NCI-H510A treated with DMSO at 0.1 percent for 48 hours (cell line): ENCODE data around the gene TMEM163.
A peak's percentile ranks its signal among the peaks of the same experiment; 100 is the strongest.
"Not testable (repeated sequence)": the region's sequence is repeated elsewhere in the genome, so short reads cannot be mapped to it uniquely, and the experiment has no call there.

ENCODE experiments used
- DNase-seq: peaks from one replicate; lab custom pipeline; 2025; lab: John Stamatoyannopoulos, UW

The TMEM163 gene

GRCh38 chr2:134723742-134724141 lies 4.9 kb upstream of the TMEM163 start:
- DNase-seq: not testable (repeated sequence)

- DNase-seq: no peak
Measured at GRCh38 chr2:134722728-134723127, 3.9 kb upstream of the TMEM163 start.

GRCh38 chr2:134721596-134721995 lies 2.8 kb upstream of the TMEM163 start:
- no peak for DNase-seq

- peak; percentile 47 for DNase-seq
Measured at GRCh38 chr2:134718023-134718816, 580 bp downstream of the TMEM163 start.

- DNase-seq: no peak
Measured at GRCh38 chr2:134717286-134718022, 1.3 kb downstream of the TMEM163 start.

- no peak for DNase-seq
Measured at GRCh38 chr2:134716721-134717243, 2.0 kb downstream of the TMEM163 start.

GRCh38 chr2:134715932-134716643 lies 2.7 kb downstream of the TMEM163 start:
- DNase-seq: no peak

GRCh38 chr2:134714228-134714627 lies 4.6 kb downstream of the TMEM163 start:
- DNase-seq: no peak

- no peak for DNase-seq
Measured at GRCh38 chr2:134713606-134714005, 5.2 kb downstream of the TMEM163 start.

- no peak for DNase-seq
Measured at GRCh38 chr2:134713176-134713575, 5.6 kb downstream of the TMEM163 start.

GRCh38 chr2:134712736-134713135 lies 6.1 kb downstream of the TMEM163 start:
- no peak for DNase-seq

GRCh38 chr2:134712299-134712698 lies 6.5 kb downstream of the TMEM163 start:
- DNase-seq: no peak

- DNase-seq: no peak
Measured at GRCh38 chr2:134711692-134712091, 7.1 kb downstream of the TMEM163 start.

GRCh38 chr2:134707330-134707676 lies 11.5 kb downstream of the TMEM163 start:
- no peak for DNase-seq

GRCh38 chr2:134706587-134707329 lies 12.0 kb downstream of the TMEM163 start:
- no peak for DNase-seq

GRCh38 chr2:134705861-134706586 lies 12.8 kb downstream of the TMEM163 start:
- DNase-seq: no peak

GRCh38 chr2:134704173-134704572 lies 14.6 kb downstream of the TMEM163 start:
- no peak for DNase-seq

- no peak for DNase-seq
Measured at GRCh38 chr2:134703426-134703825, 15.4 kb downstream of the TMEM163 start.

- no peak for DNase-seq
Measured at GRCh38 chr2:134700730-134701129, 18.1 kb downstream of the TMEM163 start.

GRCh38 chr2:134694411-134694810 lies 24.4 kb downstream of the TMEM163 start:
- DNase-seq: no peak
